Body of pancreas (tissue), 4 donors: ENCODE results near the gene AP2A2. TPM values are rescaled to one million over a fixed set of nuclear protein-coding genes. Genes with fewer than 3 reads are reported as not detected.

ENCODE experiments used
- ATAC-seq: fragments of 150-250 bp; one replicate; pipeline ENCODE4 v1.9.1; 2016
- DNase-seq, 4 donors: peaks; one replicate each; pipeline ENCODE4 v3.0.0-alpha.2; 2019
- H3K27ac ChIP-seq, 4 donors: fragments of 200-600 bp; sonication (generic); 1 replicate in 3 of 4; 2 replicates in 1 of 4; pipeline versions ENCODE4 v1.5.1 to v1.6.1; 2016 to 2019; ENCODE audit warnings: mild to moderate bottlenecking in 1 of 4, mixed read lengths in 1 of 4, moderate library complexity in 1 of 4
- H3K27me3 ChIP-seq, 2 donors: fragments of 200-600 bp; sonication (generic); one replicate each; pipeline ENCODE4 v1.6.0; 2016; ENCODE audit warnings: mild to moderate bottlenecking in 1 of 2
- H3K36me3 ChIP-seq, 2 donors: fragments of 200-600 bp; sonication (generic); replicated peaks in 1 of 2; 2 replicates each; pipeline ENCODE4 v1.5.1; 2016; ENCODE audit warnings: low read depth in 2 of 2; ENCODE audit not compliant: insufficient read depth in 1 of 2
- H3K4me1 ChIP-seq: fragments of 200-600 bp; sonication (generic); one replicate; pipeline ENCODE4 v1.6.0; 2016
- H3K4me3 ChIP-seq, 2 donors: fragments of 200-600 bp; sonication (generic); 1 replicate in 1 of 2; 2 replicates in 1 of 2; pipeline ENCODE4 v1.5.1; 2016 to 2019
- H3K9me3 ChIP-seq, 3 donors: fragments of 200-600 bp; sonication (generic); 1 replicate in 2 of 3; 2 replicates in 1 of 3; pipeline ENCODE4 v1.5.1; 2016
- POLR2A ChIP-seq, 3 donors: fragments of 450-650 bp; IDR thresholded peaks; one replicate each; pipeline ENCODE4 v1.6.1; 2016; ENCODE audit warnings: antibody characterized with exemption in 3 of 3, mild to moderate bottlenecking in 2 of 3
- whole genome bisulfite sequencing, 2 donors: methylation state at CpG; one replicate each; pipeline ENCODE4 v1.1.5; 2017; 5-methylcytosine and 5-hydroxymethylcytosine counted together
- intact Hi-C: fragments of 100-400 bp; cut with DNase I; formaldehyde crosslinking; loops from one replicate; pipeline ENCODE4 v1.15.1; 2023
- total RNA-seq, 2 donors: library from RNA; depleted of rRNA; stranded (reverse); fragments of >200 nt; gene quantifications; one replicate each; pipeline ENCODE4 v1.1.0, GENCODE V29; 2016
- TF ChIP-seq, protein P1 (sequence below), 7 experiments: fragments of 450-650 bp in 4 of 7; fragments of 200-600 bp in 3 of 7; sonication (generic) in 3 of 7; IDR thresholded peaks; one replicate each; pipeline ENCODE4 v1.5.1; 2016 to 2019; ENCODE audit warnings: antibody characterized with exemption in 7 of 7

Gene AP2A2
- total RNA-seq, 2 donors from 2014 or later = 40.7 to 77.8 TPM

DNA sequence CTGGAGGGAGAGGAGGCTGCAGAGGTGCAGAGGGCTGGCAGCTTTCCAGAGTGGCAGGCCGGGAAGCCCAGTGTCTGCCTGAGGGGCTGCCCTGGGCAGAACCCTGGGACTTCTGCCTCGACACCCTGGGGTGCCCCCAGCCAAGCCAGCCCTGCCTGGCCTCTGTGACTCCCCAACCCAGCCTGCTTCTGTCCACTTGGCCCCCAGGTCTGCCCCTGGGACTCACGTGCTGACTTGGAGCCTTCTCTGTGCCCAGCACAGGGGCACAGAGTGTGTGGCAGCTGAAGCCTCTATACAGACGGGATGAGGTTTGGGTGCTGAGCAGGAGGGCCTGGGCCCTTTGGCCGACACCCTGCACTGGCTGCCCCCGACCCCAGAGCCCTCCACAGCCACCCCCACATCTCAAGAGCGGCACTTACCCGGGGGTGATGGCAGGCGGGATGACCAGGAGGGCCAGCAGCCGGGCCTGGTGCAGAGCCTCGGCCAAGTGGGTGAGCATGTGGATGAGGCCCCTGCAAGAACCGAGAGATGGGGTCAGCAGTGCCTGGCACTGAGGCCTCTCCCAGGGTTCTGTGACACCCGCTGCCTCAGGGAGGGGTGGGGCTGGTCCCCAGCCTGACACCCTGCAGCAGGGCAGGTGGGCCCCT, 32.5 kb upstream of the AP2A2 start:
- DNase-seq = no peak
- 60 to 93% methylated on average over 1 to 12 of the region's 13 CpGs for WGBS, 2 donors

DNA sequence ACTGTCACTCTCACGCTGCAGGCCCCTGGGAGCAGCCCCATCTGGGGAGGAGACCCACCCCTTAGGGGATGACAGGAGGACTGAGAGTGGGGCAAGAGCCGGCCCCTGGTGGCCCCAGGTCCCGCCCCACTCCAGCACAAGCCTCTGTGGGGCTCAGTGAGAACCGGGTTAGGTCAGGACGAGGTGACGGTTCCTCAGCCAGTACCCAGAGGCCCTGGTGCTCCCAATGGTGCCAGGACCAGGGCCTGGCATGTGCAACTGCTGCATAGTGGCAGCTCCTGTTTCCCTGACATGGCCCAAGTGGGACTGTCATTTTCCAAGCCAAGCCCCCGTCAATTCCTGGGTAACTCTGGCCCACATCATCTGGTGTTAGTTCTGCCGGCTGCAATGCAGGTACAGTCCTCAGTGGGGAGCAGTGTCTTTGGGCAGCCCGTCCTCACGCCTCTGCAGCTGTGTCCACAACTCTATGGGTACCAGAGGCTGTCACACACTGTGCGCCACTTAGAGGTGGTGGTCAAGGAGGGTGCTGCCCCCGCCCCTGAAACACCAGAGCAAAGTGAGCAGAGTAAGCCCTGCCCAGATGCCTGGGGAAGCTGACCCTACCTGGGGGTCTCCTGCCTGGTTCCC, 31.0 kb upstream of the AP2A2 start:
- H3K4me3 ChIP-seq = no peak overlapping the region
- no peak for DNase-seq
- no peaks in the 10 kb centered on the region for H3K4me1 ChIP-seq
- H3K27me3 ChIP-seq = no peaks in the 10 kb centered on the region
- no peak for TF ChIP-seq POLR2A (IDR thresholded peaks at IDR 0.05)
- TF ChIP-seq, protein P1, sequence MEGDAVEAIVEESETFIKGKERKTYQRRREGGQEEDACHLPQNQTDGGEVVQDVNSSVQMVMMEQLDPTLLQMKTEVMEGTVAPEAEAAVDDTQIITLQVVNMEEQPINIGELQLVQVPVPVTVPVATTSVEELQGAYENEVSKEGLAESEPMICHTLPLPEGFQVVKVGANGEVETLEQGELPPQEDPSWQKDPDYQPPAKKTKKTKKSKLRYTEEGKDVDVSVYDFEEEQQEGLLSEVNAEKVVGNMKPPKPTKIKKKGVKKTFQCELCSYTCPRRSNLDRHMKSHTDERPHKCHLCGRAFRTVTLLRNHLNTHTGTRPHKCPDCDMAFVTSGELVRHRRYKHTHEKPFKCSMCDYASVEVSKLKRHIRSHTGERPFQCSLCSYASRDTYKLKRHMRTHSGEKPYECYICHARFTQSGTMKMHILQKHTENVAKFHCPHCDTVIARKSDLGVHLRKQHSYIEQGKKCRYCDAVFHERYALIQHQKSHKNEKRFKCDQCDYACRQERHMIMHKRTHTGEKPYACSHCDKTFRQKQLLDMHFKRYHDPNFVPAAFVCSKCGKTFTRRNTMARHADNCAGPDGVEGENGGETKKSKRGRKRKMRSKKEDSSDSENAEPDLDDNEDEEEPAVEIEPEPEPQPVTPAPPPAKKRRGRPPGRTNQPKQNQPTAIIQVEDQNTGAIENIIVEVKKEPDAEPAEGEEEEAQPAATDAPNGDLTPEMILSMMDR (IDR thresholded peaks at IDR 0.05) = no peak
- no peak overlapping the region for H3K27ac ChIP-seq
- peaks cover 0 to 10% of the 10 kb centered on the region in 2 donors for H3K36me3 ChIP-seq
- intact Hi-C loops = no loop called here
- no peak for ATAC-seq
- 90% methylated on average over 12 of the region's 12 CpGs; no CpG with 5 or more reads in 1 of the 2 donors for WGBS, 2 donors
- no peaks in the 10 kb centered on the region for H3K9me3 ChIP-seq

More for the DNA sequence above, 32.5 kb upstream of the AP2A2 start:
- Histone ChIP-seq H3K9me3 (no peaks in the 10 kb centered on the region), H3K27me3 (no peaks in the 10 kb centered on the region), H3K36me3 (no peaks in the 10 kb centered on the region), H3K4me3 (no peak overlapping the region), H3K27ac (no peak overlapping the region), H3K4me1 (no peaks in the 10 kb centered on the region)
- intact Hi-C loops = no loop called here
- ATAC-seq = no peak
- TF ChIP-seq, protein P1 (IDR thresholded peaks at IDR 0.05) = no peak
- TF ChIP-seq POLR2A (IDR thresholded peaks at IDR 0.05) = no peak

DNA sequence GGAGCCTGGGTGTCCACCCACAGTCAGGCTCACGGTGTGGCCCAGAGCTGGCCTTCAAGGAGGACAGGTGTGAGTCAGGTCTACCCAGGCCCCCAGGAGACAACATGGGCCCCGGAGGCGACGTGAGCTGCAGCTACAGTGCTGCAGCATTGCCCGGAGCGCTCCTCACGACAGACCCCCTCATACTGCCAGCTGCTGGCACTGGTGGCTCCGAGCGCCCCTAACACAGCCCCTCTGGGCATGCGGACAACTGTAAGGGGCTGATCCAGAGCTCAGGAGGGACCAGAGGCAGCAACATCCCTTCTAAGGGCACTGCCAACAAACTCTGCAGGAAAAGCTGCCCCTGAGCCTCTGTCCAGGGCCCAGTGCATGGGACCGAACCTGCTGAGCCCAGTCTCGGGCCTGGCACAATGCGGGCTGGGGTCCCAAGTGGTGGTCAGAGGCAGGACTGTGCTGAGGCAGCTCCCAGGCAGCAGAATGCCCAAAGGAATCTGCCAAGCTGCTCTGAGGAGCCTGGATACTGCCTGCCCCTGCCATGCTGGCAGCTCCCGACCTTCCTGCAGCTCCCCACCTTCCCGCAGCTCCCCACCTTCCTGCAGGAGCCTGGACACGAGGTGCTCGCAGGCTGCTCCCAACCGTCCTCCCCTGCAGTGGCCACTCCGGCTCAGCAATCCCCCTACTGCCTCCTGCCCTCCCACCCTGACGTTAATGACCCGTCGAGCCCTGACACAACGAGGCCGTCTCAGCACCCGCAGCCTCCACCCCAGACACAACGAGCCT, 30.1 kb upstream of the AP2A2 start:
- intact Hi-C loops = no loop called here
- DNase-seq = no peak
- ATAC-seq = no peak
- Histone ChIP-seq H3K36me3 (peaks cover 0 to 18% of the 10 kb centered on the region in 2 donors), H3K27me3 (no peaks in the 10 kb centered on the region), H3K27ac (no peak overlapping the region), H3K9me3 (no peaks in the 10 kb centered on the region), H3K4me1 (no peaks in the 10 kb centered on the region), H3K4me3 (no peak overlapping the region)
- 87 to 90% methylated on average over 11 to 26 of the region's 26 CpGs for WGBS, 2 donors
- TF ChIP-seq POLR2A (IDR thresholded peaks at IDR 0.05) = no peak
- TF ChIP-seq, protein P1 (IDR thresholded peaks at IDR 0.05) = no peak

DNA sequence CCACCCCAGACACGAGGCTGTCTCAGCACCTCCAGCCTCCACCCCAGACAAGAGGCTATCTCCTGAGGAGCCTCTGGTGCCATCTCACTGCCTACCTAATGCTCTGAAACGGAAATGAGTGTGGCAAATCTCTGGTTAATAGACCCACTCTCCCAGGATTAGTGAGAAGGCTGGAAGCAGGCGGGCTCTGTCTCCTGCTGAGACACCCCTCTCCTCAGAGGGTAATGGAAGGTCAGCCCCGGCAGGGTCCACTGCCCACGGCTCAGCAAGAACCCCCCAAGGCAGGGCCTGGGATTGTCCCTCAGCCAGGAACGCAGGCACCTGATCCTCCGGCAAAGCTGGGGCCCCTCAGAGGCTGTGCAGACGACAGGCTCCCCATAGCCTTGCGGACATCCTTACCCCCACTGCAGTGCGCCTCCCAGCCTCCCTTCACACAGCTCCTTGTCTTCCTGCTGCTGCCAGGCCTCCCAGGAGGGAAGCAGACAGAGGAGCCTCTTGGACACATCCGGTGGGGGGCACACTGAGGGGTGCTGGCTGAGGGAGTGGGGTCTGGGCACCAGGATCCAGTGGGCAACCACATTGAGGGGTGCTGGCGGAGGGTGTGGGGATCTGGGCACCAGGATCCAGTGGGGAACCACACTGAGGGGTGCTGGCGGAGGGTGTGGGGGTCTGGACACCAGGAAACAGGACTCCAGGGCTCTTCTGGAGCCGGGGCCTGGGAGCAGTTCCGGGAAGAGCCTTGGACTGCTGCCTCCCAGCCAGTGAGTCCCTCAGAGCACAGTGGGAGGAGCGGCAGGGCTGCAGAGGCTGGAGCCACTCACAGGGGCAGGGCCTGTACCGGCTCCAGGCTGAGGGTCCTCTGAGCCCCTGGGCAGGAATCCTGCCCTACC, 28.2 kb upstream of the AP2A2 start:
- no peak overlapping the region for H3K4me3 ChIP-seq
- ATAC-seq (peak; percentile 9), DNase-seq (no peak)
- H3K27me3 ChIP-seq = no peaks in the 10 kb centered on the region
- H3K27ac ChIP-seq = no peak overlapping the region
- H3K9me3 ChIP-seq = no peaks in the 10 kb centered on the region
- H3K36me3 ChIP-seq = peaks cover 9 to 32% of the 10 kb centered on the region in 2 donors
- 82 to 83% methylated on average over 9 to 16 of the region's 17 CpGs for WGBS, 2 donors
- intact Hi-C loops = no loop called here
- no peaks in the 10 kb centered on the region for H3K4me1 ChIP-seq
- TF ChIP-seq POLR2A (IDR thresholded peaks at IDR 0.05) = no peak
- TF ChIP-seq, protein P1 (IDR thresholded peaks at IDR 0.05) = no peak
